NCI-H345 treated with DMSO at 0.1 percent for 48 hours (cell line): ENCODE results near the gene SHANK1.

Source experiments
- DNase-seq: peaks from one replicate; lab custom pipeline; 2025; ENCODE audit not compliant: unreplicated experiment; lab: John Stamatoyannopoulos, UW

SHANK1 gene

DNA sequence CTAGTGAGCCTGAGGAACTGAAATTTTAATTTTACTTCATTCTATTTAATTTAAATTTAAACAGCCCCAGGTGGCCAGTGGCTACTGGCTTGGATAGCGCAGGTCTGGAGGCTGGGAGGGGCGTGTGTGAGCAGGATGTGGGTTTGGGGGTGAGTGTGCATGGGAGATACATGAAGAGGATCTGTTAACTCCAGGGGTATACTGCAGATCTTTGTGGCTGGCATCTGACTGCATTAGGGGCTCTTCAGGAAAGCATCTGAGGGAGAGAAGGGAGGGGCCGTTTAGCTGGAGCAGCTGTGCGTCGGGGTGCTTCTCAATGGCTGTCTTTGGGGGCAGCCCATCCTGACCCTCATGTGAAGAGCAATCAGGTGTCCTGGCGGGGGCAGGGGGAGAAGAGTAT is 6.8 kb downstream of the SHANK1 start:
- DNase-seq = no peak

- DNase-seq = no peak
Measured at GRCh38 chr19:50711805-50712204, 7.8 kb downstream of the SHANK1 start.

GRCh38 chr19:50711196-50711595 is 8.4 kb downstream of the SHANK1 start:
- DNase-seq = no peak

GRCh38 chr19:50710612-50711011 is 9.0 kb downstream of the SHANK1 start:
- DNase-seq = no peak

DNA sequence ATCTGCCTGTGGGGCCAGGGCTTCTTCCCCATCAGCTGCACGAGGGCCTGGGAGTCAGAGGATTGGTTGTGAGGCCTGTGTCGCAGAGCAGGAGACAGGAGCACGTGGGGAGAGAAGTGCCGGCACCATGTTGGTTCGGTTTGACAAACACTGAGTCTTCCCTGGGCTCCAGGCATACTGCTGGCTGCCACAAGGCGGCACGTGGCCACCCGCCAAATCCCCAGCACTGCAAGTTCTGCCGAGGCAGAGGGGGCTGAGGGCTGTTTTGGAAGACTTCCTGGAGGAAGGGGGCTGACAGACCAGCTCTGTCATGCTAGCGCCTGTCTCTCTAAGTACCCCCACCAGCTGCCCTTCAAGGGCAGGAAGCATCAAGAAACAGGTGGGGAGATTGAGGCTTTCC is 9.5 kb downstream of the SHANK1 start:
- no peak for DNase-seq

GRCh38 chr19:50708179-50708879 is 11.3 kb downstream of the SHANK1 start:
- DNase-seq = no peak

DNA sequence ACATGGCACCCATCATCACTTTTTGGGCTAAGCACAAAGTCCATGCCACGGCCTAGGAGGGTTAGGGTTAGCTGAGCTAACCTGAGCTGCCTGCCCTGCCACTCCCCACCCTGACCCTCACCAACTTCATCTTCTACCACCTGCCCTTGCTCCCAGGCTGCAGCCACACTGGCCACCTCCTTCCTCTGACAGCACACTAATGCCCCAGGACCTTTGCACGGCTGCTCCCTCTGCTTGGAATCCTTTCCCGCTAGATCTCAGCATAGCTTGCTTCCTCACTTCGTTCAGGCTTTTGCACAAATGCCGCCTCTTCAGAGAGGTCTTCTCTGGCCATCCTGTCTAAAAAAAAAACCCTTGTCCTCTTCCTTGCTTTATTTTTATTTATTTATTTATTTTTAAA is 13.2 kb downstream of the SHANK1 start:
- no peak for DNase-seq

- no peak for DNase-seq
Measured at GRCh38 chr19:50705422-50706019, 14.1 kb downstream of the SHANK1 start.

DNA sequence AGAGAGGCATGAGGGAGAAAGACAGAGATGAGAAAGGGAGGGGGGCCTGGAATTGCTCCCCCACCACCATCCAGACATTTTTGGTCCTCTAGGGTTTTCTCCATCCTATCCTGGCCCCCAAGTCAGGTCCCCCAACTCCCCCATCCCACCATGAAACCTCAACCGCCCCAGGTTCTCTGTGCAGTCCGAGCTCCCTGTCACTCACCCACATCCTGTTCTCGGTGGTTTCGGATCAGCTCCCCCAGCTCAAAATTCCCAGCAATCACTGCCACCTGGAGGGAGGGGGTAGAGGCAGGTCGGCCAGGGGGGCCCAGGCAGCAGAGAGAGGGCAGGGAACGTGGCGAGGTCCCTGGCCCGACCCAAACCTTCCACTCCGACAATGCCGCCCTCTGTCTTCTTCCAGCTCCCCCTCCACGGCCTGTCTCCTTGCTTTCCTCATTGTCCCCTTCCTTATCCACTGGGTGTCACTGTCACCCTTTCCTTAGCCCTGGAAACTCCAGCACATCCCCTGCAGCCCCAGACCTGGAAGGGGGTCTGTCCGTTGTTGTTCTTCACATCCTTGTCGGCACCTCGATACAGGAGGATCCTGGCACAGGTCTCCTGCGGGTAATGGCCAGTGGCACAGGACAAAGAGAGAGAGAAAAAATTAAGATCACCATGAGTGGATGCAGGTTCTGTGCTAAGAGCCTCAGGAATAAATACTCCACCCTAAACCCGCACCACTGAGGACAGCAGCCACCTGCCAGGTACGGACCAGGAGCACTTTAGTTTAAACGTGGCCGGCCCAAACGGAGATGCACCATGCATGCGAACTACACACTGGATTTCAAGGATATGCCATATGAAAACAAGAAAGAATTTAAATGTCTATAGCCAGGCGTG is 15.4 kb downstream of the SHANK1 start:
- DNase-seq = no peak

GRCh38 chr19:50702871-50703829 is 16.5 kb downstream of the SHANK1 start:
- no peak for DNase-seq

- no peak for DNase-seq
Measured at GRCh38 chr19:50702158-50702870, 17.3 kb downstream of the SHANK1 start.

GRCh38 chr19:50701367-50701985 is 18.1 kb downstream of the SHANK1 start:
- DNase-seq = no peak

DNA sequence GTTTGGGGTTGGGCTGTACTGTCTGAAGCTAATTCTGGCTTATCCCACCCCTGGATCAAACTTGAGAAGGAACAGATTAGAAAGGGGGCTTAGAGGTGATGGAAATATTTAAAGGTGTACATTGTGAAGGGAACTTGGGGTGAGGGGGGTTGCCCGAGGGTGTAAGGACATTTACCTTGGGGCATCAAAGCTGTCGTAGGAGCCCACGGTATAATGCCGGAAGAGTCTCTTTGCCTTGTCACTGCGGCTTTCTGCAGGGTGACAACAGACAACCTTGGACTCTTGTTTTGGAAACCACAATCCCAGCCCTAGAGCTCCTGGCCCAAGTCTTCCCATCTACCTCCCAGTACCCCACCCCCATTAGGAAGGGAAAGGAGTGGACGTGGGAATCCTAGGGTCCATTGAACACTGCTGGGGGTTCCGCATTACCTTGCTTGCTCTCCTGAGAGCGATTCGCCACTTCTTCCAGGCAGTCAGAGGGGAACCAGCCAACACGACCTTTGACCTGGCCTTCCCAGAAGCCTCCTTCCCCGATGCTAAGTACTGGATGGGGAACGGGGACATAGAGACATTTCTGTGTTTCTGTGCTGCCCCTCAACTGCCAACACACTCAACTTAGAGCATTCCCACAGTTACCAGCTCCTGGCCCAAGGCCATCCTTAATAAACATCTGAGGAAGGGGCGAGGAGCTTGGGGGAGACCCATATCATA is 22.0 kb downstream of the SHANK1 start:
- DNase-seq = no peak

GRCh38 chr19:50696094-50696483 is 23.5 kb downstream of the SHANK1 start:
- DNase-seq = no peak

DNA sequence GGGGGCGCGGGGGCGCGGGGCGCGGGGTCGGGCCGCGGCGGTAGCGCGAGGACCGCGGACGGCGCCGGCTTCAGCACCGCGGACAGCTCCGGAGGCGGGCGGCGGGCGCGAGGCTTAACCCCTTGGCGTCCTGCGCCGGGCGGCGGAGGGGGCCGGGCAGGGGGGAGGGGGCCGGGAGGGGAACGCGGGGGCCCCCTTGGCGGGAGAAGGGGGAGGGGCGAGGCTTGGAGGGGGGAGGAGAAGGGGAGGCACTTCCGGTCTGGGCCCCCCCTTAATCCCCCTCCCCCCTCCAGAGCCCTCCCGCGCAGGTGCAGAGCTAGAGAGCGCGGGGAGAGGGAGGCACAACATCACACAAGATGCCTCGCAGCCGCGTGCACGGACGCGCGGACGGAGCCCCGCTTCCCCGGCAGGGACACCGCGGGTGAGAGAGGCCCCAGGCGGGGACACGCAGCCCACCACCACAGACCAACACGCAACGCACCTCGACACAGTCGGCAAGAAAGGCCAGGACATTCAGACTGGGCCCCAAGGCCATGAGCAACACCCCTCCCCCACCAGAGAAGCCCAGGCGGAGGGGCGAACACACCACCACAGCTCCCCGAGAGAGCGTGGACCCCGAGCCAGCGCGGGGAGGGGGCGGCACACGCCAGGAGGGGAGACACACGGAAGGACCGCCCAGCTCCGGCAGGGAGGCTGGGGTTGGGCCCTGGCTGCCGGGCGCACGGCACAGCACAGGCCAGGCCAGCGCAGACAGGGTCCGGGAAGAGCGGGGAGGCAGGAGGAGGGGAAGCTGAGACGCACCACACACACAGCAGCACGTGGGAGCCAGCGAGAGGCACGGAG is 24.1 kb downstream of the SHANK1 start:
- DNase-seq = no peak

DNA sequence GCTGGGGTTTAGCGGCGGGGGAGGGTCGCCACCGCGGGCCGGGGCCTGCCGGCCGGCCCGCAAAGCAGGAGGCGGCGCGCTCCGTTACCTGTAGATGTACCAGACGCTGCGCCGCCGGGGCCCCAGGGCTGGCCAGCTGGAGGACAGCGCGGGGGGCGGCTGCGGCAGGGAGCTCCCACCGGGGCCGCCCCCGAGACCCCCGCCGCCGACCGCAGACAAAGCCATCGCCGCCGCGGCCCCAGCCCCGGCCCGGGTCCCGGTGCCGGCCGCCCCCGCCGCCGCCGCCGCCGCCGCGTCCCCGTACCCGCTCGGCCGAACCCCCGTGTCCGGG is 24.8 kb downstream of the SHANK1 start:
- no peak for DNase-seq

- DNase-seq = no peak
Measured at GRCh38 chr19:50693064-50693975, 26.3 kb downstream of the SHANK1 start.
